ENCODE results near the gene WDR46.
"Not testable (repeated sequence)": the region's sequence is repeated elsewhere in the genome, so short reads cannot be mapped to it uniquely, and the experiment has no call there.

Gene WDR46

DNA sequence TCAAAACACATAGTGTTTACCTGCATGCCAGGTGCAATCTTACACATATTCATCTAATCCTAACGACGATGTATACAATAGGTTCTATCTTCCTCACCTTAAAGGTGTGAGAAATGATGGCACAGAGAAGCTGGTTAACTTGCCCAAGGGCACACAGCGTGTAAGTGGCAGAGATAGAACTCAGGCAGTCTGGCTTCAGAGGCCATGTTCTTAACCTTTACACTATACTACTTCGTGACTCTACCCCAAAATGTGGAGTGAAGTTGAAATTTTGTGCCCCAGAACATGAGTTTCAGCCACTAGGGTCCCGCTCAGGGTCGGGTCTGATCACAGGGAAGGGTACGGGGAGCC is 17.9 kb downstream of the WDR46 start:
- DNase-seq (ENCODE audit: low read depth), result no peak

- no peak for DNase-seq (ENCODE audit: low read depth)
Measured at GRCh38 chr6:33264015-33264414, 25.0 kb downstream of the WDR46 start.

- DNase-seq (ENCODE audit: low read depth), result not testable (repeated sequence)
Measured at GRCh38 chr6:33262490-33262889, 26.5 kb downstream of the WDR46 start.

DNA sequence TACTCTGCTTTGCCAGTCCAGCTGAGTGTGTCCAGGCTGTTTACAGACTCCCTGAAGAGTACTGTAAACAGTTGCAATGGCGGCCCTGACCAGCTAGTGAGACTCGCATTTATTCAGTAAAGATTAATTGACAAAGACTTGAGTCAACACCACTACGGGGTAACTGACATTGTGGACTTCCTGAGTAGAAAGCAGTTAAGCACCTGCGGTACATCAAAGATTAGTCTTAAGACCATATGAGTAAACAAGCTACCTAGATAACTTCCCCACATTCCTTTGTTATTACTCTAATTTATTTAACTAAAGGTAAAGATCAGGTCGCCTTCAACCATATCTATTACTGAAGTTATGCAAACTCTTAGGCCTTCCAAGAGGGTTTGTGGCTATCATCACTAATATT is 30.0 kb downstream of the WDR46 start:
- no peak for DNase-seq (ENCODE audit: low read depth)

DNA sequence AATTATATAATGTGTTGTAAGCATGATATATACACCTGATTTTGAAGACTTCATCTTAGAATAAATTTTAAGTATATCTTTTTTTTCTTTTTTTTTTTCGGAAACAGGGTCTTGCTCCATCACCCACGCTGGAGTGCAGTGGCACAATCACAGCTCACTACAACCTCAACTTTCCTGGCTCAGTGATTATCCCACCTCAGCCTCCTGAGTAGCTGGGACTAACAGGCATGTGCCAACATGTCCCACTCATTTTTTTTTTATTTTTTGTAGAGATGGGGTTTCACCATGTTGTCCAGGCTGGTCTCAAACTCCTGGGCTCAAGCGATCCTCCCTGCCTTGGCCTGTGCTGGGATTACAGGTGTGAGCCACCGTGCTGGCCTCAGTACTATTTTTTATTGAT is 34.4 kb downstream of the WDR46 start:
- no peak for DNase-seq (ENCODE audit: low read depth)

GRCh38 chr6:33252759-33253158 is 36.3 kb downstream of the WDR46 start:
- no peak for DNase-seq (ENCODE audit: low read depth)

DNA sequence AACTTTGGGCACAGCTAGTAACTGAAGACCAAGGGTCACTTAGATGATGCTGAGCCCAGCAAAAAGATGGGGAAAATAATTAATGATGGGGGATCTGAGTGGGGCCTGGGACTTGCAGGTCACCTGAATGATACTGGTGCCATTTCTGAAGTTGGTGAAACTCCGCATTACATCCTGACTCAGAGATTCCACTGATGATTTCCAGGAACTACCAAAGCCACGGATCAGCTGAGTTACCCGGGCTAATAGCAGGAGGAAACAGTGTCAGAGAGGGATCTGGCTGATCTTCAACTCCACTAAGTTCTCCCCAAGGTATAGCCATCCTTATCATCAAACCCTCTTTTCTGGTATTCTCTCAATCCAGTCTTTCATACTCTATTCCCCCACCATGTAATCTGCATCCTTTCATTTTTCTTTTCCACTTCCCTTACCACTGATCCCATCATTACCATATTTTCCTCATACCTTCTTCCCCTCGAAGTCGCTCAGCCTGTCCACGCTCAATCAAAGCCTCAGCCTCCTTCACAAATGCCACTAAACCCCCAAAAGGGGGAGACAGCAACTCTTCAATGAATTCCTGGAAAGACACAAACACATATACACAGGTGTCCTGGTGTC is 37.5 kb downstream of the WDR46 start:
- DNase-seq (ENCODE audit: low read depth), result no peak

DNA sequence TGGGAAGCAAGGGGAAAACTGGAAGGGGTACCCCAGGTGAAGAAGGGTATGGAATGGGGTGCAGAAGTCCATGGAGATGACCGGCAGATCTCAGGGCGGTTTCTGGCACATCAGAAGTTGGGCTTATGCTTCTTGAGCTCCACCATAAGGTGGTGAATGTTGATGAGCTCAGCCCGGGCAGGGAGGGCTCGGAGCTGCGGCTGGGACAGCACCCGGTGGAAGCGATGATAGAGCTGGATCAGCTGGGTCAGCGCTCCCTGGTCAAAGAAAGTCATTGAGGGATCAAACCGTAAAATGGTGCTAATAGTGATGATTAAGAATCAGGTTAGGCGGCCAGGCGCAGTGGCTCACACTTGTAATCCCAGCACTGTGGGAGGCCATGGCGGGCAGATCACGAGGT is 38.3 kb downstream of the WDR46 start:
- DNase-seq (ENCODE audit: low read depth), result no peak

GRCh38 chr6:33249732-33250630 is 39.1 kb downstream of the WDR46 start:
- DNase-seq (ENCODE audit: low read depth), result peak; percentile 72

DNA sequence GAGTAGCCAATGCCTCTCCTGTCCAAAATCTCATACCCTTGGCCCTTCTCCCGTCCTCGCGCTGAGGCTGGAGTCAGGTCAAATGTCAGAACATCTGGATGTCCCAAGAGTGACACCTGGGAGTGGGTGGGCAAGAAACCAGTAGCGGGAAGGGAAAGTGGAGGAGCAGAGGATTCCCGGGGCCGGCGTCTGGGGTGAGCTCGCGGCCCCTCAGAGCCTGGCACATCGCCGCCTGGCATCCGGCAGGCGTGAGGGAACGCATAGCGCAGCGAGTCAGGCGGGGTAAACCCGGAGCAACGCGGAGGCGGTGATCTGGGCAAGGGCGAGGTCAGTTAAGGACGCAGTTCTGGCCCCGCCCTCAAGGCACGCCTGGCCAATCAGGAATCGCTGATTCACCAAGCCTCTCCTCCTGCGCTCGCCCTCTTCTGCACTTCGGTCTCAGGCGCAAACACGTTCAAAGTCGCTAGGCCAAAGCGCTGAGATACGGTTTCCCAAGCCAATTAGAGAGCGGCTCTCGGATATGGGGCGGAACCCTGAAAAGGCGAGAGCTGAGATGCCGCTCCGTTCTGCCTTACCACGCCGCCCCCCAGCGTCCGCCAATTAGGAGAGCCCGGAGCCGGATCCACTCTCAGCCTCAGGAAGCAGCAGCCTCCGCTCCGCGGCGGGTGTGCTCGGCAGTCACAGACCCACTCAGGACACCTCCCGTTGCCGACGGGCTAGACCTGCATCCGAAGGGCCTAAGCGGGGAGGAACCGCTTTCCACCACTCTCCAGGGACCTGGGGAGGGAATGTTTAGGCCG is 39.9 kb downstream of the WDR46 start:
- DNase-seq (ENCODE audit: low read depth), result peak; percentile 99

GRCh38 chr6:33248643-33248931 is 40.5 kb downstream of the WDR46 start:
- peak; percentile 42 for DNase-seq (ENCODE audit: low read depth)

DNA sequence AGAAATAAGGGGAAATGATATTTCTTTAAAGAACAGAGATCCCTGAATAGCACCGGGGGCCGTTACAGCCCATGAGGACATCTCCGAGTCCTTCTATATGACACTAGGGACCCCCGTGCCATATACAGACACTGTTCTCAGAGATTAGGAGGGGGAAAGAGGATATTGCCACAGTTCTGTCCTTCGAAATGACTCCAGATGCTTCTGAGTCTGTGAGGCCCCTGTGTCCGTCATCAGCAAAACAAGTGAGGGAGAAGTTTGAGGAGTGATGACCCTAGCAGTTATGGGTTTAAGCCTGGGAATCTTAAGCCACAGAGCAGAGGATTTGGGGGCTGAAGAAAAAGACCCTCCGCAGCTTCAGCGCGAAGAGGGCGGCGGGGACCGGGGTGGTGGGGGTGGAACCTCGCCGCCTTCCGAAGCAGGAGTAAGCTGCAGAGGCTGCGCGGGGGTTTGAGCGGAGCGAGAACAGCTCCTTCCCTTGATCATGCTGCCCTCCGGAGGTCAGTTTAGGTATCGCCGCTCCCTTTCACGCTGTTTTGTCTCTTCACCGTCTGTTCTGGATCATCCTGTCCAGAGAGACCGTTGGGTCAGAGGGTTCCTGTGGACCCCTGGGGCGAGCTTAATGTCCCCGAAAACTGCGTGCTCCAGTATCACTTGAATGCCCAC is 40.9 kb downstream of the WDR46 start:
- peak; percentile 78 for DNase-seq (ENCODE audit: low read depth)

- no peak for DNase-seq (ENCODE audit: low read depth)
Measured at GRCh38 chr6:33243476-33243875, 45.6 kb downstream of the WDR46 start.

GRCh38 chr6:33241968-33242367 is 47.1 kb downstream of the WDR46 start:
- DNase-seq (ENCODE audit: low read depth), result no peak

GRCh38 chr6:33237741-33238140 is 51.3 kb downstream of the WDR46 start:
- no peak for DNase-seq (ENCODE audit: low read depth)

GRCh38 chr6:33236852-33237251 is 52.2 kb downstream of the WDR46 start:
- no peak for DNase-seq (ENCODE audit: low read depth)

DNA sequence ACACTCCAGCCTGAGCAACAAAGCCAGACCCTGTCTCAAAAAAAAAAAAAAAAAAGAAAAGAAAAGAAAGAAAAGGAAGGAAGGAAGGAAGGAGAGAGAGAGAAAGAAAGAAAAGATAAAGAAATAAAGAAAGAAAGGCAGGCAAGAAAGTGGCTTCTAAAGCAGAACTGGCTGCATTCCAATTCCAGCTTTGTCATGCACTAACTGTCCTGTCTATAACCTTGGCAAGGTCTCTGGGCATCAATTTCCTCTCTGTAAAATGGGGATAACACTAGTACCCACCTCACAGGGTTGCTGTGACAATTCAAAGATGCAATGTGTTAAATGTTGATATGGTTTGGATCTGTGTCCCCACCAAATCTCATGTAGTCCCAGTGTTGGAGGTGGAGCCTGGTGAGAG is 52.7 kb downstream of the WDR46 start:
- DNase-seq (ENCODE audit: low read depth), result no peak

GRCh38 chr6:33235221-33235634 is 53.8 kb downstream of the WDR46 start:
- no peak for DNase-seq (ENCODE audit: low read depth)
